ENCODE data around the gene KCNG2. TPM values are rescaled to one million over a fixed set of nuclear protein-coding genes. Genes with fewer than 3 reads are reported as not detected.

Gene KCNG2
- total RNA-seq, 2 experiments from 2014 or later, result not detected

GRCh38 chr18:79799619-79800370 is 2.1 kb downstream of the KCNG2 start:
- CTCF ChIA-PET, result no interaction called here
- POLR2A ChIA-PET, result no interaction called here
- Mint-ChIP-seq H3K36me3 (ENCODE audit: low read depth) (no peaks in the 10 kb centered on the region), H3K27ac (no peak overlapping the region), H3K27me3 (peaks cover 38% of the 10 kb centered on the region), H3K4me1 (ENCODE audit: low read depth) (peaks cover 11% of the 10 kb centered on the region), H3K4me3 (no peak overlapping the region), H3K9me3 (no peaks in the 10 kb centered on the region)
- DNase-seq, result peak; percentile 17
- ATAC-seq, result no peak
- intact Hi-C loops (cut with micrococcal nuclease), result no loop called here
- TF ChIP-seq CTCF (IDR thresholded peaks at IDR 0.05), result no peak

- Mint-ChIP-seq H3K36me3 (ENCODE audit: low read depth) (no peaks in the 10 kb centered on the region), H3K4me1 (ENCODE audit: low read depth) (peaks cover 19% of the 10 kb centered on the region), H3K9me3 (no peaks in the 10 kb centered on the region), H3K4me3 (no peak overlapping the region), H3K27me3 (peaks cover 31% of the 10 kb centered on the region), H3K27ac (no peak overlapping the region)
- no peak for TF ChIP-seq CTCF (IDR thresholded peaks at IDR 0.05)
- CTCF ChIA-PET, result no interaction called here
- ATAC-seq (no peak), DNase-seq (no peak)
- intact Hi-C loops (cut with micrococcal nuclease), result no loop called here
- POLR2A ChIA-PET, result no interaction called here
Measured at GRCh38 chr18:79800371-79801180, 2.8 kb downstream of the KCNG2 start.

- ChIA-PET CTCF (interaction anchor here (0.6 kb wide), 1 partner anchor 12 kb away, joined by 3 read pairs; no protein-coding TSS in a partner anchor), POLR2A (no interaction called here)
- DNase-seq (no peak), ATAC-seq (no peak)
- H3K4me1 Mint-ChIP-seq (ENCODE audit: low read depth), result peaks cover 20% of the 10 kb centered on the region
- no peak overlapping the region for H3K27ac Mint-ChIP-seq
- H3K4me3 Mint-ChIP-seq, result no peak overlapping the region
- no peak for TF ChIP-seq CTCF (IDR thresholded peaks at IDR 0.05)
- intact Hi-C loops (cut with micrococcal nuclease), result no loop called here
- no peaks in the 10 kb centered on the region for H3K36me3 Mint-ChIP-seq (ENCODE audit: low read depth)
- no peaks in the 10 kb centered on the region for H3K9me3 Mint-ChIP-seq
- peaks cover 28% of the 10 kb centered on the region for H3K27me3 Mint-ChIP-seq
Measured at GRCh38 chr18:79801217-79801616, 3.5 kb downstream of the KCNG2 start.

- Mint-ChIP-seq H3K36me3 (ENCODE audit: low read depth) (no peaks in the 10 kb centered on the region), H3K27ac (no peak overlapping the region), H3K27me3 (peaks cover 24% of the 10 kb centered on the region), H3K4me3 (no peak overlapping the region), H3K9me3 (no peaks in the 10 kb centered on the region), H3K4me1 (ENCODE audit: low read depth) (peaks cover 20% of the 10 kb centered on the region)
- CTCF ChIA-PET, result interaction anchor here (0.6 kb wide), 1 partner anchor 12 kb away, joined by 3 read pairs; no protein-coding TSS in a partner anchor
- no peak for ATAC-seq
- intact Hi-C loops (cut with micrococcal nuclease), result no loop called here
- DNase-seq, result no peak
- TF ChIP-seq CTCF (IDR thresholded peaks at IDR 0.05), result no peak
- POLR2A ChIA-PET, result no interaction called here
Measured at GRCh38 chr18:79801641-79802040, 3.9 kb downstream of the KCNG2 start.

- peaks cover 19% of the 10 kb centered on the region for H3K4me1 Mint-ChIP-seq (ENCODE audit: low read depth)
Measured at GRCh38 chr18:79802298-79802697, 4.6 kb downstream of the KCNG2 start.

More at GRCh38 chr18:79802298-79802697, 4.6 kb downstream of the KCNG2 start:
- Mint-ChIP-seq H3K27me3 (peaks cover 18% of the 10 kb centered on the region), H3K27ac (no peak overlapping the region), H3K9me3 (no peaks in the 10 kb centered on the region), H3K4me3 (no peak overlapping the region), H3K36me3 (ENCODE audit: low read depth) (no peaks in the 10 kb centered on the region)
- intact Hi-C loops (cut with micrococcal nuclease), result no loop called here
- no peak for TF ChIP-seq CTCF (IDR thresholded peaks at IDR 0.05)
- CTCF ChIA-PET, result no interaction called here
- ATAC-seq, result no peak
- no peak for DNase-seq
- POLR2A ChIA-PET, result interaction anchor here (0.6 to 0.7 kb wide), 2 partner anchors 22 to 86 kb away, joined by 3 to 4 read pairs; no protein-coding TSS in a partner anchor
